SU-DHL-6 (cell line): Measurements from ENCODE around the gene FRY.

Source experiments
- EZH2phosphoT487 ChIP-seq: fragments of 200-600 bp; sonication (generic), shearing (Covaris generic); conservative IDR thresholded peaks from 2 replicates; pipeline ENCODE4 v1.6.1; 2018; ENCODE audit warnings: mild to moderate bottlenecking, antibody characterized with exemption, low read length, moderate library complexity, mixed read lengths
- TF ChIP-seq, protein P1 (sequence below): fragments of 200-600 bp; sonication (generic); IDR thresholded peaks from one replicate; pipeline ENCODE4 v1.5.1; 2017; ENCODE audit warnings: antibody characterized with exemption, mild to moderate bottlenecking, low read length, moderate library complexity; ENCODE audit not compliant: insufficient read depth, poor library complexity, severe bottlenecking

DNA sequence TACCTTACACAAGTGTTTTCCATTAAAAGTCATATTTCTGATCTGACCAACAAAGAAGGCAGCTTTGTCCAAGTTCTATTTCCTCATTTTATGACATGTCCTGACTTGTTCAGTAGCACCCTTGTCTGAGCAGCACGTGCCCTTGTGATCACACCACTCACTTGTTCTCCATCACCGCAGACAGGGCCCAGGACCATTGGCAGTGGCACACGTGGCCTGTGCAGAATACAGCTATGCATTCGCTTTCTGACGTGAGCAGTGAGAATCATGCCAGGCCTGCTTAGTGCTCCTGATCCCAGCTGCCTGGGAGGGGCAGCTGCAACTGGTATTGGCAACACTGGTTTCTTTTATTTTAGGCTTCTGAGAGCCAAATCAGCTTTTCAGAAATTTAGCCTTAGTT, 134.2 kb downstream of the FRY start:
- TF ChIP-seq, protein P1, sequence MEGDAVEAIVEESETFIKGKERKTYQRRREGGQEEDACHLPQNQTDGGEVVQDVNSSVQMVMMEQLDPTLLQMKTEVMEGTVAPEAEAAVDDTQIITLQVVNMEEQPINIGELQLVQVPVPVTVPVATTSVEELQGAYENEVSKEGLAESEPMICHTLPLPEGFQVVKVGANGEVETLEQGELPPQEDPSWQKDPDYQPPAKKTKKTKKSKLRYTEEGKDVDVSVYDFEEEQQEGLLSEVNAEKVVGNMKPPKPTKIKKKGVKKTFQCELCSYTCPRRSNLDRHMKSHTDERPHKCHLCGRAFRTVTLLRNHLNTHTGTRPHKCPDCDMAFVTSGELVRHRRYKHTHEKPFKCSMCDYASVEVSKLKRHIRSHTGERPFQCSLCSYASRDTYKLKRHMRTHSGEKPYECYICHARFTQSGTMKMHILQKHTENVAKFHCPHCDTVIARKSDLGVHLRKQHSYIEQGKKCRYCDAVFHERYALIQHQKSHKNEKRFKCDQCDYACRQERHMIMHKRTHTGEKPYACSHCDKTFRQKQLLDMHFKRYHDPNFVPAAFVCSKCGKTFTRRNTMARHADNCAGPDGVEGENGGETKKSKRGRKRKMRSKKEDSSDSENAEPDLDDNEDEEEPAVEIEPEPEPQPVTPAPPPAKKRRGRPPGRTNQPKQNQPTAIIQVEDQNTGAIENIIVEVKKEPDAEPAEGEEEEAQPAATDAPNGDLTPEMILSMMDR, result no peak
- TF ChIP-seq EZH2phosphoT487, result no peak
